DMS114 treated with DMSO at 0.1 percent for 48 hours (cell line): ENCODE results near the gene SAG.
A peak's percentile ranks its signal among the peaks of the same experiment; 100 is the strongest.
"Not testable (repeated sequence)": the region's sequence is repeated elsewhere in the genome, so short reads cannot be mapped to it uniquely, and the experiment has no call there.

Experiments
- DNase-seq: peaks from one replicate; lab custom pipeline; 2025; ENCODE audit not compliant: unreplicated experiment; lab: John Stamatoyannopoulos, UW

SAG gene

DNA sequence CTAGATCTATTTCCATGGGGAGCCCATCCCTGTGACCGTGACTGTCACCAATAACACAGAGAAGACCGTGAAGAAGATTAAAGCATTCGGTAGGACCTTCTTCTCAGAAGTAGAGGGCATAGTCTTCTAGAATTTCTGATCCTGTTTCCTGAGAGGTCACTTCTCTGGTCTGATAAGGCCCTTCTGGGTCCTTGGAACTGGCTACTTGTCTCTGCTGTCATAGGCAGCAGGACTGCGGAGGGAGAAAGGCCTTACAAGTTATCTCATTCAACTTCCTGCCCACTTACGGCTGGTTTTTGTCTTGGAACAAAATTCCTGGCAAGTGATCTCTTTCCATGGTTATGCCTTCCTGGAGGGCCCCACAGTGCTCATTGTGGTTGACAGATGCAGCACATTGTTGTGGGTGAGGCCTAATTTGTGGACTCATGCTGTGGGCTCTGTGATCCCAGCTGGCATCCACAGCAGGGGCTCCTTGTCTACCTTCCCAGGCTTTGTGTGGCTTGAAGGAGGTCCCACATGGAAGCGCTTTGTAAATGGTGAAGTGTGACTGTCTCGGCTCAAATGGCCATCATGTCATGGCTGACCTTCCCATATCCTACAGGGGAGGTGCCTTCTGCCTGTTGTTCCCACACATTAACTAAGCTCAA lies 22.0 kb downstream of the SAG start:
- no peak for DNase-seq

GRCh38 chr2:233331536-233331935 lies 23.9 kb downstream of the SAG start:
- DNase-seq = no peak

GRCh38 chr2:233332125-233332524 lies 24.5 kb downstream of the SAG start:
- DNase-seq = no peak

GRCh38 chr2:233334915-233335314 lies 27.3 kb downstream of the SAG start:
- DNase-seq = no peak

DNA sequence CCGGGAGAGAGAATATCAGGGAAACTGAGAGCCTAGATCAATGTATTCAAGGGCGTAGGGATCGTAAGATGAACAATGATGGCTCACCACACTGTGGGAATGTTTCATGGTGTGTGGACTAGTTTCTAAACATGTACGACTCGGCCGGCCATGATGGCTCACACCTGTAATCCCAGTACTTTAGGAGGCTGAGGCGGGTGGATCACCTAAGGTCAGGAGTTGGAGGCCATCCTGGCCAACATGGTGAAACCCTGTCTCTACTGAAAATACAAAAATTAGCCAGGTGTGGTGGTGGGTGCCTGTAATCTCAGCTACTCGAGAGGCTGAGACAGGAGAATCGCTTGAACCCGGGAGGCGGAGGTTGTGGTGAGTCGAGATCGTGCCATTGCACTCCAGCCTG lies 28.5 kb downstream of the SAG start:
- DNase-seq = not testable (repeated sequence)

GRCh38 chr2:233336541-233336940 lies 28.9 kb downstream of the SAG start:
- DNase-seq = no peak

DNA sequence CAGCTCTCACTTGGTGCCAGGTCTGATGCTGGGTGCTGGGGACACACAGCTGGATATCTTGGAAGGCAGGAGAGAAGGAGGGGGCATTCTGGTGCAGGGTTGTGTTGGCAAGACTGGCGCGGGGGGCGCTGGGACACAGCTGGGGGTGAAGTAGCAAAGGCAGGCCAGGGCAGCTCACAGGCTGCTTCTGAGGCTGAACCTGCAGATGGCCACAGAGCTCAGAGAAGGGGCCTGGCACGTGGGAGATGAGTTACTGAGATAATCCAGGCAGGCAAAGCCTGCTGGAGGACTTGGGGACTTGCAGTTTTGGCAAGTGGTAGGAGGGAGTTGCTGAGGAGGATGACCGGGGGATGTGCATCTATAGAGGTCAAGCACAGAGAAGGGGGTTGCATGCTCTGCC lies 30.4 kb downstream of the SAG start:
- DNase-seq = no peak

DNA sequence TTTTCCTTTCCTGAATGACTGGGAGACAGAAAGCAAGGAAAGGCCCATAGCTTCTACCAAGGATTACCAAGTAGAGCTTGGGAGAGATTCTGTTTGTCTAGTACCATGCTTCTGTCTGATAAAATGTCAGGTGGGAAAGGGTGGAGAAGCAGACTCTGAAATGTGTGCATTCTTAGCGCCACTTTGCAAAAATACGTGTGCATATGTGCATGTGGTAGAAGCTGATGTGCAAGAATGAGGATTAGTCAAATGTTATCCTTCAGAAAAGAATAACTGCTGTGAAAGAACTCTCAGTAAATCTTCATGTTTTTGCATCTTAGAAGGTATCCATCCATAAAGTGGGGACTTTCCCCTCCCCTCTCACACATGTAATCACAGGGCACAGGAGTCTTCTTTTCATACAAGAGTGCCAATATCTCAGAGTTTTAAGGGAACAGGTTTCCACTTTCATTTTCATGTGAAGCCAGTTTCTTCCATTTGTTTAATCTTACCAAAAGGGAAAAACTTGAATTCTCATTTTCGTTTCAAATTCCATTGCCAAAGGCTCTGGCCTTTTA lies 31.3 kb downstream of the SAG start:
- no peak for DNase-seq

GRCh38 chr2:233339427-233339826 lies 31.8 kb downstream of the SAG start:
- no peak for DNase-seq

GRCh38 chr2:233341296-233341695 lies 33.7 kb downstream of the SAG start:
- DNase-seq = no peak

GRCh38 chr2:233342301-233342700 lies 34.7 kb downstream of the SAG start:
- no peak for DNase-seq

GRCh38 chr2:233343171-233343705 lies 35.6 kb downstream of the SAG start:
- DNase-seq = no peak

DNA sequence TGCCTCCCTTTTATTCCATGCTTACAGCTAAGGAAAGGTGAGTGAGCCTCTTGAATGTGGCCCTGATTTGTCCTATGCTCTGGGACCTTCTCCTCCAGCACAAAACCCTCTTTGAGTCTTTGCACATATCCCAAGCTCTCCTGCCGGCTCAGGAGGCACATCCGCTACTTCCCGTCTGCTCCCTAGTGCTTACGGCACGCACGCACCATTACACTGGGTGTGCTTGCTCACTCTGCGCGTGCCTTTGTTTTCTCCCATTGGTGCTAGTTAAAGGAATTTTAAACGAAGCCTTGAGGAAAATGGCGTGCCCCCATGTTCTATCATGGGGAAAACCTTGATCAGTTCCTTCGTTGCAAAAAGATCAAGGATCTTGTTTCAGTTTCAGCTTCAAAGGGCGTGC lies 38.8 kb downstream of the SAG start:
- no peak for DNase-seq

- no peak for DNase-seq
These were observed 39.3 kb downstream of the SAG start for GRCh38 chr2:233346930-233347329.

GRCh38 chr2:233349005-233349998 lies 41.7 kb downstream of the SAG start:
- DNase-seq = no peak

- DNase-seq = no peak
These were observed 43.1 kb downstream of the SAG start for GRCh38 chr2:233350708-233351107.

DNA sequence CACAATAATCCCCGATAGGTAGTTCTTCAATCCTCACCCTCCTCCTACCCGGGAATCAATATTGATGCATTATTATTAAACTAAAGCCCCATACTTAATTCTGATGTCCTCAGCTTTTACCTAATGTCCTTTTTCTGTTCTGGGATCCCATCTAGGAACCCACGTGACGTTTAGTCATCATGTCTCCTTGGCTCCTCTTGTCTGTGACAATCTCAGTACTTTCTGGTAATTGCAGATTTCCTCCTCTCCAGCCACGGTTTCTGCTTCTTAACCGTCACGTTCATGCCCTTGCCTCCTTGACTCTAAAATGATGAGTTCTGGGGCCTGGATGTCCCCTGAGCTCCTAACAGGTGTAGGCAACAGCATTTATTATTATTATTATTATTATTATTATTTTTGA lies 43.8 kb downstream of the SAG start:
- no peak for DNase-seq

DNA sequence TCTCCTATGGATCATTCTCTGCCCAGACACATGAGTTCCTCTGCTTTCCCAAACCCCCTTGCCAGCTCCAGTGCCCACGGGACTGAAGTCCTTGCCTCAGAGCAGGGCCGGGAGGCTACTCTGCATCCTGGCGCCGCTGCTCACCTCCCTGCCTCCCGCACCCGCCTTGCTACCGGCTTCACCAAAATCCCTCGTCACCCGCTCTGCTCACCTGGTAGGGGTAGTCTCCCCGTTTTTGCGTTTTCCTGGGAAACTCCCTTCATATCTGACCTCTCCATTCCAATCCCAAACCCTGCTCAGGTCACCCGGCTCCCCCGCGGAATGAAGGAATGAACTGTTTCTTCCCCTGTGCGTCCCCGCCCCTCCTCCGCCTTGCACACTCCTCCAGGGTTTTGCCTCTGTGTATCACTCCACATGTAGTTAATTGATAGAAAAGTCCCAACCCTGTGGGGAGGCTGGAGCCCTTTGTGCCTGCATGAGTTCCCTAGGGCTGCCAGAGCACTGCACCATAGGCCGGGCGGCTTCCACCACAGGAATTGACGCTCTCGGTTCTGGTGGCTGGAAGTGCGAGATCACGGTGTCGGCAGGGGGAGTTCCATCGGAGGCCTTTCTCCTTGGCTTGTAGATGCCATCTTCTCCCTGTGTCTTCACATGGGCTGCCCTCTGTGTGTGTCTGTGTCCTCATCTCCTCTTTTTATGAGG lies 44.7 kb downstream of the SAG start:
- DNase-seq = no peak

- DNase-seq = no peak
These were observed 45.6 kb downstream of the SAG start for GRCh38 chr2:233353101-233353768.

GRCh38 chr2:233353769-233354499 lies 46.3 kb downstream of the SAG start, which contains the start of gene DGKD:
Gene DGKD, plus strand, starts transcription at chr2:233354494. Its CDS starts 25 bp downstream, at chr2:233354519.
- peak; percentile 43 for DNase-seq
